ENCODE results near the gene COQ9.
A peak's percentile ranks its signal among the peaks of the same experiment; 100 is the strongest.

Gene COQ9

GRCh38 chr16:57472665-57473060 lies 25.4 kb downstream of the COQ9 start:
- DNase-seq (ENCODE audit: low read depth): no peak

DNA sequence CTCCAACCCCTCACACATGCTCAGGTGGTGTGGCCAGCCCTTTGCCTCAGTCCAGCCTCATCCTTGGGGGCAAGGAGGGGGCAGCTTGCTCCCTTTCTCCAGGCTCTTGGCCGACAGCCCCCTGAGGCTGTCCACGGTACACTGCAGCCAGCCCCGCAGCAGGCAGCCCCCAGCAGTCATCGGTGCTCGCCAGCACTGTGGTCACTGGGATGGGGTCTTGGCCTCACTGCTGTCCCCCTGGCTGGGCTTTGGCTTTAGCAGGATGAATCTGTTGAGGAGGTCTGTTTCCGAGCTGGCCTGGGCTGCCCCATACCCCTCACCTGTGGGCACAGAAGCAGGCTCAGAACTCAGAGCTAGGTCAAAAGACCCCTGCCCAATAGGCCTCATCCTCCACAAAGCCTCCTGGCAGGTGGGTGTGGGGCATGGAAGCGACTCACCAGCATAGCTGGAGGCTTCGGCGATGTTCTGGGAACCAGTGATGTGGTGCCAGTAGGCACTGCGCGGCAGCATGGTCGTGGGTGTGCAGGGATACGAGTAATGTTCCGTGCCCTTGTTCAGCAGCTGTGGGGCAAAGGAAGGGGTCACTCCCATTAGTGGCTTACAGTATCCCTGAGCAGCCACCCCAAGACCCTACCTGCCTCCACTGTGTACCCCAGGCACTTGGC lies 26.0 kb downstream of the COQ9 start:
- no peak for DNase-seq (ENCODE audit: low read depth)

DNA sequence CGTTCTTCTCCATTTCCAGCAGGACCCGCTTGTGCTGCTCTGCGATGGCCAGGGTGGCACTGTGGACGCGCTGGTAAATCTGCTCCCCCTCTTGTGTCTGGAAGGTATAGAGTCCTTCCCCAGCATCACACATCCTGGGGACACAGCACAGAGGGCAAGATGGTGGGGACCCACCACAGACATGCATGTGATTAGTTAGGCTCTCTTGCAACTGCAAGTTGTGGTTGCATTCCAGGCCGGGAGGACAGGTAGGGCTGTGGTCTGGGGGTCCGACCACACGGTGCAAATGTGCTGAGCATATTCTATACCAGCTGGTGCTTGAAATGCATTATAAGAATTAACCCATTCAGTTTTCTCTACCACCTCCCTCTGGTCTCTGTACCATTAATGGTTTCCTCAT lies 26.6 kb downstream of the COQ9 start:
- no peak for DNase-seq (ENCODE audit: low read depth)

DNA sequence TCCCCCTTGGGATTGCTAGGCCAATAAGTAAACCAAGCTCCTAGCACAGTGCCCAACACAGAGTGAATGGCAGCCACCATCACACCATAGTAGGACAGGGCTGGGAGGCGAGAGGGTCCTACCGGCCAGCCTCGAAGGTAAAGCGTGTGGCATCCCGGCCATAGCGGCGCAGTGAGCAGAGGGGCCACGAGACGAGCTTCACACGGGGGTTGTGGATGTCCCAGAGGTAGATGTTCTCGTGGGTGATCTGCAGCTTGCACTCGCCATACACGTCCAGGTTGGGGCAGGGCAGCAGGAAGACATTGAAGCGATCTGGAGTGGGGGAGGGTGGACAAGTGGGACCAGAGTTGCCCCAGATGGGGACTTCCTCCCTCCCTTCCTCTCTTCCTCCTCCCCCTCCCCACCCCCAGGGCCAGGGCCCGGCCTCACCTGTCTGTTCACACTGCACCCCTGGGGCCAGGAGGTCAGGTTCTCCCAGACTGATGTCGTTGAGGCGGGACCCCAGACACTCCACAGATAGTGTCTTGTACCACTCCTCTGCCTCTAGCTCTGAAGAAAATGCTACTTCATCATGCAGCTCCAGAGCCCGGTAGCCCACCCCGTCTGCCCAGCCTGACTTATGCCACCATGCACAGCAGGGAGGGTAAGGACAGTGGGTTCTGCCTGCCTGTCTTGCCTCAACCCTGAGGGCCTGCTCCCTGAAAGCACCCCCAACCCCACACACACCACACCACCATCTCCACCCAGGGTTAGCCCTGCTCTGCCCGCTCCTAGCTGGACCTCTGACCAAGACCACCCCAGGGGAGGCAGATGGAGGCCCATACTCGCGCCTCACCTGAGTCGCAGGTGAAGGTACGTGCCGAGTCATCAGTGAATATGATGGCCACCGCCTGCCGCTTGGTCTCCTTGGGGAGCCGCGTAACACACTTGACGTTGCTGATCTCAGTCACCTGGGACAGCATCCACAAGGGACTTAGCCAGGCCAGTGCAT lies 27.7 kb downstream of the COQ9 start:
- DNase-seq (ENCODE audit: low read depth): no peak

GRCh38 chr16:57475711-57476339 lies 28.5 kb downstream of the COQ9 start:
- DNase-seq (ENCODE audit: low read depth): peak; percentile 26

DNA sequence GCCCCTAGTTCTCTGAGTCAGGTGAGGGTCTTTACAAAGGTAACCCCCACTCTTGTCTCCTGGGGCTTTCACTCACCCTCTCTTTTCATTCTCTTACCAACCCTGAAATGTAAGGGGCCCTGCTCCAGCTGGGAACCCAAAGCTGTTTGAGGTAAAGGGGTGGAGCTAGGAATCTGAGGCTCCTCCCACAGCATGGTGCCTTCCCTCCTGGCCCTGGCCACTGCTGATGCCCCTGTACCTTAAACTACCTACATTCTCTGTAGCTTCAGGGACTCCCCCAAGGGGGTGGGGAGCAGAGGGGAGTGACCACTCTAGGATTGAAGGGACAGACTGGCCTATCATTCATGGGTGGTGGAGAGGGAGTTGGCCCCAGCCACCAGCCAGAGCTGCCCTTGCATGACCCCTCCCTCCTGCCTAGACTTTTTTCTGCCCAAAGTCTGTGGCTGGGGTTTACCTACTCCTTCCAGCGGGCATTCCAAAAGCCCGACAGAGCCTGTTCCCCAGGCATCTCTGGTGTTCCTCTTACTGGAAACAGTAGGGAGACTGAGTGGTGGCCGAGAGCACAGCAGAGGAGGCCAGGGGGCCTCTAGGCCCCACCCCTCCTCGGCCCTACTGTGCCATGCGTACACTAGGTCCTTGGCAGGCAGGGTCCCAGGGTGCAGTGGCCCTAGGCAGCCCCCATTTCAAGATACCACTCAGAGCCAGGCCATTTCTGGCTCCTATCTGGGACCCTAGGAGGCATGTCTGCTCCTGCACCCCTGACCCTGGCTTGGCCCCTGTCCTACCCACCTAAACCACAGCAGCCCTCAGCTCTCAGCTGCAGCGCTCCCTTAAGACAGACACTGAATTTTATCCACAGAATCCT lies 29.5 kb downstream of the COQ9 start:
- no peak for DNase-seq (ENCODE audit: low read depth)

GRCh38 chr16:57477531-57478202 lies 30.4 kb downstream of the COQ9 start:
- DNase-seq (ENCODE audit: low read depth): no peak

DNA sequence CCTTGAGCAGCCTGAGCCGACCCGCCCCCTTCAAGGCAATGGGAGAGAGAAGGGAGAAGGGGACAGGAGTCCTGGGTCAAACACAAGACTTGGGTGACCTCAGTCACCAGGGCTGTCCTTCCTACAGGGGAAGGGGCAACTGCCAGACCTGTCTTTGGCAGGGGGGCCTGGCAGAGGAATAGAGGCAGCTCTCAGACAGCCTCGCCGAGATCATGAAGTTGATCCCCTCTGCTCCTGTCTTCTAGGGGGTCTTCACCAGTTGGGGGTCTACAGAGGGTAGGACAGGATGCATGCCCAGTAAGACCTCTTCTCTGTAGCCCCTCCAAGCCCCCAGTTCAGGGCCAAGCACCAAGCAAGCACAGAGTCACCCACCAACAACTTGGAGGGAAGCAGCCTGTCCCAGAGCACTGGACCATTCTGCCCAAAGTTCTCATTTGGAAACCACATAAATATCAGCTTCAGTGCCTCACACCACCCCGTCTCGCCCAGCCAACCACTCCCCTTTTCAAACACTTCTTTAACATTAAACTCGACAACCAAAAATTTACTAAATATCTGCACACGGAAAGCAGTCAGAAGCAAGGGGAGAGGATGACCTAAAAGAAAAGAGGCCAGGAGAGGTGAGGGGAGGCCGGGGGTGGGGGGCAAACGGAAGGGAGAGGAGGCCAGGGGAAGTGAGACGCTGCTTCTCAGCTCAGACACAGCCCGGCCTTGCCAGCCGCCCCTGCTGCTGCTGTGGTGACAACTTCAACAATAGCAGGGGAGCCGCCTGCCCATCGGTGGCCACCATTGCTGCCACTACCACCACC lies 31.3 kb downstream of the COQ9 start:
- DNase-seq (ENCODE audit: low read depth): no peak

GRCh38 chr16:57479205-57479975 lies 32.1 kb downstream of the COQ9 start:
- no peak for DNase-seq (ENCODE audit: low read depth)

DNA sequence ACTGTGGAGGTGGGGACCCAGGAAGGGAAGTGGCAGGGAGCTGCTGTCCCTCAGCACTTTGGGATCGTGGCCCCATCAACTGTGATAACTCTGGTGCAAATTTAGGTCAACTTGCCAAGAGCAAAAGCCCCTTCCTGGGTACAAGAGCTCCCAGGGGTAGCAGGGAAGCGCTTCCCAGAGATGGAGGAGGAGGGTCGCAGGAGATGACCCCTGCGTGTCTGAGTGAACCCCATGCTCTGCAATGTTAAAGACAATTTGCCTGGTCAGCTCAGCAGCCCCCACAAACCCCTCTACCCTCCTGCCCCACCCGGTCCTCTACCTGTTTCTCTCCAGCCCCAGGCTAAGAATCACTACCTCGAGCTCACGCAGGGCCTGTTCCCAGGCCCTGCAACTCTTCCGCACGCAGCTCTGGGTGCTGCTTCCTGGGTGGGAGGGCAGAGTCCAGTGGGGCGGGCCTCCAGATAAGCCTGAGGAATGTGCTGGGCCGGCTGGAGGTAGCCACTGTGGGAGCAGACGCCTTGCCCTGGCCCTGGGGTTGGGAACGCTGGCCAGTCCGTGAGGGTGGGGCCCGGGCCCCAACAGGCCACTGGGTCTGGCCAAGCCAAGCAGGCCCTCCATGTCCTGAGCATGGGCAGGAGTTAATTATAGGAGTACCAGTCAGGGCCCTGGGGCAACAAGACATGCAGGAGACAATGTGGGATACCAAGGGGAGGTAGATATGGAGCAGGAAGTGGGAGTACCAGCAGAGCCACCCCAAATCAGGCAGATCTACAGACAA lies 32.9 kb downstream of the COQ9 start:
- no peak for DNase-seq (ENCODE audit: low read depth)

DNA sequence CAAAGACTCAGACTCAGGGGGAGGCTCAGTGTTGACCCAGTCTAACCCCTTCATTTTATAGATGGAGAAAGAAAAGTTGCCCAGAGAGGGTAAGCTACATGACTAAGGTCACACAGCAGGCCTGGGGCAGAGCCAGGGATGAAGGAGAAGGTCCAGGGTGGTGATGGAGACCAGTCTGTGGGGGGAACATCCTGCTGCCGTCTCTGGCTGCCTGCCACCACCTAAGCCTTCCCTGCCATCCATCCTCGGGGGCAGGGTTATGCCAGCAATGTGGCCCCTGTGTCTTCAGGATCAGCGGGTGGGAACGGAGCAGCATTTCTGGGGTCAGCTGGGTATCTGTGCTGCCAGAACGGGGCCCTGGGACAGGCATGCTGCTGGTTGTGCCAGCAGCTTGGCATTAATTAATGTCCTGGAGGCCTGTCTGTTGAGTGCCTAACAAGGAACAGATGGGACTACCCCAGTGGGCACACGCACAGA lies 33.5 kb downstream of the COQ9 start:
- DNase-seq (ENCODE audit: low read depth): no peak

DNA sequence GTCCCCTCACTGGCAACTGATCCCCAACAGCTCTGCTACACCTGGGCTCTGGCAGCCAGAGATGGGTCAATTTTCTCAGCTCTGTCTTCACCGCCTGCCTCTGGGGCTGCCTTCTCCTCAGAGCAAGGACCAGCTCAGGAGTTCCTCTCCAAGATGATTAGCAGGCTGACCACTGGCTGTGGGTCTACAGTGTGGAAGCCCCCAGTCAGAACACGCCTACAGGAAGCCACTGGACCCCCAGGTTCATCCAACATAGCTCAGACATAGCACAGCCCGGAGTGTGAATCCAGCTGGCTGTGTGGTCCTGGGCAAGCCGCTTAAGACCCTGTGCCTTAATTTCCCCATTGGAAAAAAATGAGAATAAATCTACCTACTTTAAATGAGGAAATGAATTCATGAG lies 34.1 kb downstream of the COQ9 start:
- no peak for DNase-seq (ENCODE audit: low read depth)

- DNase-seq (ENCODE audit: low read depth): no peak
Measured at GRCh38 chr16:57482845-57483545, 35.7 kb downstream of the COQ9 start.

DNA sequence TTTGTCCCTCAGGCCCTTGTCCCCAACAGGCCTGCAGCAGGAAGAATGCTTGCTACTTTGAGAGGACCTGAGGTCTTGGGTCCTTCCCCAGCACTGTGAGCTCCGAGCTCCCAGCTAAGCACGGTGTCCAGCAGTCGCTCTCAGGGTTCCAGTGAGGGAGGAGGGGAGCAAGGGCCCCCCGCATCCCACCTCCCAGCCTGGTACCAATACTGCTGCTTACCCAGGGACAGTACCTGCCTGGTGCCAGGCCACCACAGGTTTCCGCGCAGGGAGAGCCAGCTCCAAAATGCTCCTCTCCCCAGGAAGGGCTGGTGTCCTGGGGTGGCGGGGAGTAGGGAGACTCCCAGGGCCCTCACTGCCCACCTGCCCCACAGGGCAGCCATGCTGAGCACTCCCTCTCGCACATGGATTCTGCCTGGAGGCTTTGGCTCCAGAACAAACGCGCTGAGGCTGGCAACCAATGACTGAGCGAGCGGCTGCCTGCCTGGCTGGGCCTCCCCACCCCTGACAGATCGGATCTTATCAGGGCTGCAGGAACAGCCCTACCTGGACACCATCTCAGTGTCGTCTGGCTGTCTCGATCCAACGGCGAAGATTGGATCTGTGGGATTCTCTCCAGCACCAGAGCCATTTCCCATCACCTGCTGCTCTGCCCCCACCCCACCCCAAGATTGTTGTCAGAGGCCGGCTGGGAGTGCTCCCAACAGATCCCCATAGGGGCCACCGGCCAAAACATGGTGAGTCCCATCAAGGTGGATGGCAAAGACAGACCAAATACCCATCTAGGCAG lies 36.6 kb downstream of the COQ9 start:
- no peak for DNase-seq (ENCODE audit: low read depth)

DNA sequence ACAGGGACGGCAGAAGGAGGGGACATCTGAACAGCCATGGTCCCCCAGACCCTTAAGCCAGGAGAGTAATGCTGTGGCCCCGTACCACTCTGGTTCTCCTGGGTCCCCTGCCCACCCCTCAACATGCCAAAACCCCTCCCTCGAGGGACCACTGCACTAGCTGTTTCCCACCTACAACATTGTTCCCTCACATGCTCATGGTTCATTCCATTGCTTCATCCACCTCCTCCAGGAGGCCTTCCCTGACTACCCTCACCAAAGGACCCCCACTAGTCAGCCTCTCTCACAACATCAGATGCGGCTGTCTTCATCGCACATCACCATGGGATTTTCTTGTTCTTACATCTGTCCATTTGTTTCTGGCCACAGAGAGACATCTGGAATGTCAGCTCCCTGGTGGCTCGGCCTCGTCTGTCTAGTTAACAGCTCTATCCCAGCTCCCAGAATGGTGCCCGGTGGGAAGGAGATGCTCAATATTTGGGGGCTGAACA lies 37.3 kb downstream of the COQ9 start:
- no peak for DNase-seq (ENCODE audit: low read depth)

DNA sequence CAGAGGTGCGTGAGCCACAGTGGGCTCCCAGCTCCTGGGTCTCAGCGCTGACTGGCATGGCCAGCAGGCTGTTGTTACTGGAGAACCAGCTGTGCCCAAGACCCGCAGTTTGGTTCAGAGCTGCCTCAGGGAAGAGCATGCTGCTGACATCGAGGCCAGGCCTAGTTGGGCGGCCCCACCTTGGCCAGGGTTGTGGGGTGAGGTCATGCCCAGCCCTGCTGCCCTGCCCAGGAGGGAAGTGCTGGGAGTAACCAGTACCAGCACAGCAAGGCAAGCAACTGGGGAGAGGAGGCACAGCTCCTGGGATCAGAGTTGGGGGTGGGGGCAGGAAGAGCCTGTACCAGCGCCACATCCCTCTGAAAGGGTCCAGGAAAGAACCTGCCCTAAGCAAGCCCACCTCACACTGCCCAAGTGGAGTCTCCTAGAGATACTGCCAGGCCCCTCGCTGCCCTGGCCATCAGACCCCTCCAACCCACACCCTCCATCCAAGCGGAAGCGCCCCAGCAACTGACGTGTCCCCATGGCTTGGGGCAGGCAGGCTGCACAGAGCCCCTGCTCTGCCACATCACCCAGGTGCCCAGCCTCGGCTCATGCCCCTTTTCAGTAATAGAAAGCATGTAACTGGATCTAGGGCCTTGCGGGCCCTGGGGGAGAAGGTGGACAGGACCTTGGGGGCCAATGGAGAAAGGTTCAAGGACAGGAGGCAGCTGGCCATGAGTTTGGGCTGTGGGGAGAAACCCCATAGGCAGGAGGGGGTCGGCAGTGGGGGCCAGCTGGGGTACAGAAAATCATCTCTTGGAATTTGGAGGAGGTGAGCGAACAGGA lies 38.0 kb downstream of the COQ9 start:
- DNase-seq (ENCODE audit: low read depth): no peak

Data from stimulated activated CD8-positive, alpha-beta memory T cell treated with anti-CD3 and anti-CD28 coated beads, Interleukin-15, amount 100 ng/mL, for 1 hour (primary cell).